Osteoblast (primary cell): ENCODE measurements around the gene INO80C. TPM values are rescaled to one million over a fixed set of nuclear protein-coding genes. Genes with fewer than 3 reads are reported as not detected.

Experiments
- DNase-seq: peaks from one replicate; pipeline ENCODE4 v3.0.0; 2011; ENCODE audit warnings: low spot score, mixed read lengths; ENCODE audit not compliant: insufficient read length; ENCODE audit errors: missing footprints
- H2AFZ ChIP-seq: 2 replicates; pipeline ENCODE4 v1.6.0; 2011; ENCODE audit warnings: mild to moderate bottlenecking, low read length
- H3K27ac ChIP-seq: 2 replicates; pipeline ENCODE4 v1.5.1; 2011; ENCODE audit warnings: mild to moderate bottlenecking, low read depth, low read length, moderate library complexity
- H3K27me3 ChIP-seq: 2 replicates; pipeline ENCODE4 v1.6.0; 2012; ENCODE audit warnings: mild to moderate bottlenecking, control low read depth, inconsistent platforms, low read length, moderate library complexity; ENCODE audit not compliant: insufficient read depth
- H3K36me3 ChIP-seq: 2 replicates; pipeline ENCODE4 v1.5.1; 2011; ENCODE audit warnings: mild to moderate bottlenecking, low read length, control low read depth, moderate library complexity; ENCODE audit not compliant: insufficient read depth
- H3K4me1 ChIP-seq: 2 replicates; pipeline ENCODE4 v1.5.1; 2011; ENCODE audit warnings: mild to moderate bottlenecking, low read length, control low read depth, moderate library complexity; ENCODE audit not compliant: insufficient read depth
- H3K4me2 ChIP-seq: 2 replicates; pipeline ENCODE4 v1.6.0; 2011; ENCODE audit warnings: mild to moderate bottlenecking, low read length; ENCODE audit not compliant: insufficient read depth
- H3K4me3 ChIP-seq: fragments of 200-600 bp; sonication (generic); 3 replicates; pipeline ENCODE4 v1.5.1; 2012; ENCODE audit warnings: mild to moderate bottlenecking, low read length, inconsistent platforms; ENCODE audit not compliant: insufficient read depth
- H3K79me2 ChIP-seq: 2 replicates; pipeline ENCODE4 v1.6.0; 2012; ENCODE audit warnings: mild to moderate bottlenecking, low read length, control low read depth, inconsistent platforms; ENCODE audit not compliant: insufficient read depth
- H3K9me3 ChIP-seq: 2 replicates; pipeline ENCODE4 v1.5.1; 2011; ENCODE audit warnings: low read depth, low read length, control low read depth
- H4K20me1 ChIP-seq: 2 replicates; pipeline ENCODE4 v1.6.0; 2012; ENCODE audit warnings: mild to moderate bottlenecking, low read length, control low read depth; ENCODE audit not compliant: insufficient read depth
- total RNA-seq: library from RNA; depleted of rRNA; stranded (reverse); fragments of >200 nt; gene quantifications from 2 replicates; pipeline ENCODE4 v1.2.3, GENCODE V29; 2012
- TF ChIP-seq, protein P1 (sequence below): IDR thresholded peaks from 2 replicates; pipeline ENCODE4 v1.5.1; 2011; ENCODE audit warnings: mild to moderate bottlenecking, low read depth, low read length, moderate library complexity; ENCODE audit errors: extremely low read depth

INO80C gene
- total RNA-seq, 1 donor = 9.0 TPM

- H3K4me2 ChIP-seq = no peak overlapping the region
- peaks cover 15% of the 10 kb centered on the region for H3K79me2 ChIP-seq
- H3K27me3 ChIP-seq = no peaks in the 10 kb centered on the region
- no peak overlapping the region for H3K27ac ChIP-seq
- H3K36me3 ChIP-seq = no peaks in the 10 kb centered on the region
- no peaks in the 10 kb centered on the region for H4K20me1 ChIP-seq
- peaks cover 23% of the 10 kb centered on the region for H3K4me1 ChIP-seq
- TF ChIP-seq, protein P1, sequence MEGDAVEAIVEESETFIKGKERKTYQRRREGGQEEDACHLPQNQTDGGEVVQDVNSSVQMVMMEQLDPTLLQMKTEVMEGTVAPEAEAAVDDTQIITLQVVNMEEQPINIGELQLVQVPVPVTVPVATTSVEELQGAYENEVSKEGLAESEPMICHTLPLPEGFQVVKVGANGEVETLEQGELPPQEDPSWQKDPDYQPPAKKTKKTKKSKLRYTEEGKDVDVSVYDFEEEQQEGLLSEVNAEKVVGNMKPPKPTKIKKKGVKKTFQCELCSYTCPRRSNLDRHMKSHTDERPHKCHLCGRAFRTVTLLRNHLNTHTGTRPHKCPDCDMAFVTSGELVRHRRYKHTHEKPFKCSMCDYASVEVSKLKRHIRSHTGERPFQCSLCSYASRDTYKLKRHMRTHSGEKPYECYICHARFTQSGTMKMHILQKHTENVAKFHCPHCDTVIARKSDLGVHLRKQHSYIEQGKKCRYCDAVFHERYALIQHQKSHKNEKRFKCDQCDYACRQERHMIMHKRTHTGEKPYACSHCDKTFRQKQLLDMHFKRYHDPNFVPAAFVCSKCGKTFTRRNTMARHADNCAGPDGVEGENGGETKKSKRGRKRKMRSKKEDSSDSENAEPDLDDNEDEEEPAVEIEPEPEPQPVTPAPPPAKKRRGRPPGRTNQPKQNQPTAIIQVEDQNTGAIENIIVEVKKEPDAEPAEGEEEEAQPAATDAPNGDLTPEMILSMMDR = no peak
- no peak overlapping the region for H3K4me3 ChIP-seq
- no peak overlapping the region for H2AFZ ChIP-seq
- H3K9me3 ChIP-seq = no peaks in the 10 kb centered on the region
- no peak for DNase-seq
Observed at GRCh38 chr18:35500113-35500512, 2.4 kb upstream of the INO80C start.

DNA sequence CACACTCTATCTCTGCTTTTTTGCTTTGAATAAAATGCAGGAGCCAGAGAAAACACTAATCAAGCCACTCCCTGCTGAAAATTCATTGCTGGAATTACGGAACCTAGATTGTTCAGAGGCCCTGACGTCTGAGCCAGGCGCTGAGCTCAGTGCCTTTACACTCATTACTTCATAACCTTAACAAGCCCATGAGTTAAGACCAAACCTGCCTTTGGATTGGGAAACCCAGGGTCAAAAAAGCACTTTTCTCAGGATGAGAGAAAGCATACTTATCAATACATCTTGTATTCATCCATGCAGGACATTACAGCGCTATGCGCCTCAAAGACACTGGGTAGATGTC, 762 bp downstream of the INO80C start:
- Histone ChIP-seq H3K27ac (peak overlapping the region; percentile 96), H3K4me1 (peaks cover 23% of the 10 kb centered on the region), H3K4me3 (peak overlapping the region; percentile 90), H3K27me3 (no peaks in the 10 kb centered on the region), H3K9me3 (no peaks in the 10 kb centered on the region), H2AFZ (peak overlapping the region; percentile 95), H3K4me2 (peak overlapping the region; percentile 90), H3K36me3 (no peaks in the 10 kb centered on the region), H3K79me2 (peaks cover 45% of the 10 kb centered on the region), H4K20me1 (no peaks in the 10 kb centered on the region)
- DNase-seq = peak; percentile 55
- TF ChIP-seq, protein P1 = no peak

GRCh38 chr18:35495536-35496314, 2.0 kb downstream of the INO80C start:
- H3K79me2 ChIP-seq = peaks cover 58% of the 10 kb centered on the region
- peak overlapping the region; percentile 90 for H3K4me2 ChIP-seq
- peak overlapping the region; percentile 17 for H2AFZ ChIP-seq
- peak overlapping the region; percentile 90 for H3K4me3 ChIP-seq
- no peaks in the 10 kb centered on the region for H3K9me3 ChIP-seq
- H3K27ac ChIP-seq = peak overlapping the region; percentile 96
- no peaks in the 10 kb centered on the region for H3K27me3 ChIP-seq
- H3K36me3 ChIP-seq = no peaks in the 10 kb centered on the region
- no peaks in the 10 kb centered on the region for H4K20me1 ChIP-seq
- no peak for DNase-seq
- H3K4me1 ChIP-seq = peaks cover 23% of the 10 kb centered on the region
- TF ChIP-seq, protein P1 = no peak

- DNase-seq = no peak
- TF ChIP-seq, protein P1 = no peak
- H3K36me3 ChIP-seq = no peaks in the 10 kb centered on the region
- peaks cover 30% of the 10 kb centered on the region for H3K4me1 ChIP-seq
- H3K27ac ChIP-seq = no peak overlapping the region
- H3K4me2 ChIP-seq = no peak overlapping the region
- H3K9me3 ChIP-seq = no peaks in the 10 kb centered on the region
- no peak overlapping the region for H3K4me3 ChIP-seq
- H4K20me1 ChIP-seq = no peaks in the 10 kb centered on the region
- no peak overlapping the region for H2AFZ ChIP-seq
- peaks cover 70% of the 10 kb centered on the region for H3K79me2 ChIP-seq
- no peaks in the 10 kb centered on the region for H3K27me3 ChIP-seq
Observed at GRCh38 chr18:35494251-35495220, 3.2 kb downstream of the INO80C start.
